Parathyroid adenoma (tissue), 2 donors: Measurements from ENCODE around the gene CALHM3.
"Not testable (repeated sequence)": the region's sequence is repeated elsewhere in the genome, so short reads cannot be mapped to it uniquely, and the experiment has no call there.

Experiments
- H2AFZ ChIP-seq: fragments of 300-600 bp; sonication (generic); one replicate; pipeline ENCODE4 v1.7.0; 2017; ENCODE audit warnings: antibody characterized with exemption, mild to moderate bottlenecking
- H3K27ac ChIP-seq: fragments of 300-600 bp; sonication (generic); one replicate; pipeline ENCODE4 v1.7.0; 2017
- H3K27me3 ChIP-seq: fragments of 300-600 bp; sonication (generic); one replicate; pipeline ENCODE4 v1.7.0; 2017; ENCODE audit warnings: low read length; ENCODE audit not compliant: control insufficient read depth, insufficient read depth
- H3K36me3 ChIP-seq: fragments of 300-600 bp; sonication (generic); one replicate; pipeline ENCODE4 v1.7.0; 2017; ENCODE audit warnings: low read length; ENCODE audit not compliant: control insufficient read depth, insufficient read depth
- H3K4me1 ChIP-seq: fragments of 300-600 bp; sonication (generic); one replicate; pipeline ENCODE4 v1.7.0; 2017; ENCODE audit warnings: control low read depth
- H3K4me2 ChIP-seq: fragments of 300-600 bp; sonication (generic); one replicate; pipeline ENCODE4 v1.7.0; 2017; ENCODE audit warnings: low read length
- H3K4me3 ChIP-seq: fragments of 300-600 bp; sonication (generic); one replicate; pipeline ENCODE4 v1.7.0; 2017; ENCODE audit warnings: low read depth, low read length
- H3K79me2 ChIP-seq: fragments of 300-600 bp; sonication (generic); one replicate; pipeline ENCODE4 v1.7.0; 2017; ENCODE audit warnings: control low read depth
- H3K9ac ChIP-seq: fragments of 300-600 bp; sonication (generic); one replicate; pipeline ENCODE4 v1.7.0; 2017; ENCODE audit warnings: mild to moderate bottlenecking
- H3K9me3 ChIP-seq: fragments of 300-600 bp; sonication (generic); one replicate; pipeline ENCODE4 v1.7.0; 2017; ENCODE audit warnings: low read length; ENCODE audit not compliant: control insufficient read depth
- TF ChIP-seq, protein P1 (sequence below): fragments of 300-600 bp; sonication (generic); IDR thresholded peaks from one replicate; pipeline ENCODE4 v1.7.0; 2017; ENCODE audit warnings: antibody characterized with exemption, mild to moderate bottlenecking
- donor health status: primary hyperparathyroidism.

Gene CALHM3

DNA sequence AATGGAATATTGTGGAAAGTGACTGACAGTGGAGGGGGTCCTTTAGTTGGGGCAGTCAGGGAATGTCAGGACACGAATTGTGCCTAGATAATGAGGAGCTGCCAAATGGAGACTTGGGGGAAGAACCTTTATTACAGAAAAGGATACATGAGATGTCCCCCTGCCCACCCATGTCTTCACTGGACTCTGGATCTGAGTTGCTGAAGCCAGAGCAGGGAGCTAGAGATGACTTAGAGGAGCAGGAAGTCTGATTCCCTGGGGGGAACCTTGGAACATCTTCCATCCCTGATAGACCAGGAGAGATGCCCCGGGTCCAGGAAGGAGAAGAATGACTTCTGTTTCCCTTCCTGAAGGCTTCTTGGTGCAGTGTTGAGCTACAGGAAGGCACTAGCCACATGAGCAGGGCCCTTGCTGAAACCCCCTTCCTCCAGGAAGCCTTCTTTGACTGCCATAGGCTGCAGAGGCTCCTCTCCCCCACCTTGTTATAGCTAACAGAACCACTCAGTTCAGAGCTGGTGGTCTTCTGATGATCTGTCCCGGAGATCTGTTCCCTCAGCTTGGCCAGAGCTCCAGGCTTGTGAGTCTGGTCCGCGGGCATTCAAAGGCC lies 13.7 kb upstream of the CALHM3 start:
- H3K4me1 ChIP-seq, result peaks cover 21% of the 10 kb centered on the region
- H2AFZ ChIP-seq, result peak overlapping the region; percentile 92
- H3K27ac ChIP-seq, result peak overlapping the region; percentile 95
- H3K9ac ChIP-seq, result no peak overlapping the region
- H3K9me3 ChIP-seq, result no peaks in the 10 kb centered on the region
- no peak overlapping the region for H3K4me3 ChIP-seq
- H3K79me2 ChIP-seq, result no peaks in the 10 kb centered on the region
- H3K27me3 ChIP-seq, result no peaks in the 10 kb centered on the region
- H3K36me3 ChIP-seq, result no peaks in the 10 kb centered on the region
- TF ChIP-seq, protein P1, sequence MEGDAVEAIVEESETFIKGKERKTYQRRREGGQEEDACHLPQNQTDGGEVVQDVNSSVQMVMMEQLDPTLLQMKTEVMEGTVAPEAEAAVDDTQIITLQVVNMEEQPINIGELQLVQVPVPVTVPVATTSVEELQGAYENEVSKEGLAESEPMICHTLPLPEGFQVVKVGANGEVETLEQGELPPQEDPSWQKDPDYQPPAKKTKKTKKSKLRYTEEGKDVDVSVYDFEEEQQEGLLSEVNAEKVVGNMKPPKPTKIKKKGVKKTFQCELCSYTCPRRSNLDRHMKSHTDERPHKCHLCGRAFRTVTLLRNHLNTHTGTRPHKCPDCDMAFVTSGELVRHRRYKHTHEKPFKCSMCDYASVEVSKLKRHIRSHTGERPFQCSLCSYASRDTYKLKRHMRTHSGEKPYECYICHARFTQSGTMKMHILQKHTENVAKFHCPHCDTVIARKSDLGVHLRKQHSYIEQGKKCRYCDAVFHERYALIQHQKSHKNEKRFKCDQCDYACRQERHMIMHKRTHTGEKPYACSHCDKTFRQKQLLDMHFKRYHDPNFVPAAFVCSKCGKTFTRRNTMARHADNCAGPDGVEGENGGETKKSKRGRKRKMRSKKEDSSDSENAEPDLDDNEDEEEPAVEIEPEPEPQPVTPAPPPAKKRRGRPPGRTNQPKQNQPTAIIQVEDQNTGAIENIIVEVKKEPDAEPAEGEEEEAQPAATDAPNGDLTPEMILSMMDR, result no peak
- H3K4me2 ChIP-seq, result peak overlapping the region; percentile 96

DNA sequence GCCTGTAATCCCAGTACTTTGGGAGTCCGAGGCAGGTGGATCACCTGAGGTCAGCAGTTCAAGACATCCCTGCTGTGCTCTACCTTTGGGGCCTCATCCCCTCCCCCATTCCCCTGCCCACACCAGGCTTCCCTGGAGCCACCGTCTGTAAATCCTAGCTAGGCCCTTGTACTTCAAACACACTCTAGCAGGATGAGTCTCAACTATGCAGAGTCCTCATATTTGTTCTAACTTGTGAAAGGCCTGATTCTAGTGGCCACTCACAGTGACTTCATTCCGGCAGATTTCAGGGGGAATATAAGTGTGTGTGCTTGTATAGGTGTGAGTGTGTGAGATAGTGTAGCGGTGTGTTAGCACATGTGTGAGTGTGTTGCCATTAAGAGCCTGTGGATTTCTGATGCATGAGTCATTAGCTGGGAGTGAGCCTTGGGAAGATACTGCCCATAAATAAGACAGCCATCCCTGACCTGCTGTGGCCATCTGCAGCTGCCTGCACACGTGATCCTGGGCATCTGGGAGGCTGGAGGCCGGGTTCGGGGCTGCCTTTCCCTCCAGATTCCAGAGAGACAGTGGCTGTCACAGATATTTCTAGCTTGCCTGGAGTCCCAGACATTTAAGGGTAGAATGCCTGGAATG lies 12.8 kb upstream of the CALHM3 start:
- H3K9me3 ChIP-seq, result no peaks in the 10 kb centered on the region
- TF ChIP-seq, protein P1, result no peak
- H3K79me2 ChIP-seq, result no peaks in the 10 kb centered on the region
- no peak overlapping the region for H3K4me3 ChIP-seq
- no peaks in the 10 kb centered on the region for H3K36me3 ChIP-seq
- no peaks in the 10 kb centered on the region for H3K27me3 ChIP-seq
- H3K4me1 ChIP-seq, result peaks cover 21% of the 10 kb centered on the region
- peak overlapping the region; percentile 13 for H2AFZ ChIP-seq
- H3K4me2 ChIP-seq, result no peak overlapping the region
- peak overlapping the region; percentile 95 for H3K27ac ChIP-seq
- H3K9ac ChIP-seq, result no peak overlapping the region

DNA sequence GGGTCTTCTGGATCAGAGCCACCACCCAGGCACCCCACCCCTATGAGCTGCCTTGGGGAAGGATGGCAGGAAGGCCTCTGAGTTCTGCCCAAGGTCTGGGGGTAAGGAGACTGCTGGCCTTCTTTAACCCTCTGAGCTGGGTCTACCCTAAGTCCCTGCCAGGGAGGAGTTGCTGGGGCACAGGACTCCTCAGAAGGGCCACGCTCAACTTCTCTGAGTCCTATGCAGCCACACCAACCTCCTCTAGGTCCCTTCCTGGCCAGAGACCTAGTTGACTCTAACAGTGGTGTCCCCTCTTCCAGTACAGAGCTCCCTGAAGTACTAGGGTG lies 11.9 kb upstream of the CALHM3 start:
- Histone ChIP-seq H3K27ac (peak overlapping the region; percentile 95), H3K27me3 (no peaks in the 10 kb centered on the region), H3K79me2 (no peaks in the 10 kb centered on the region), H3K4me1 (peaks cover 22% of the 10 kb centered on the region), H3K9ac (no peak overlapping the region), H3K4me2 (peak overlapping the region; percentile 55), H2AFZ (peak overlapping the region; percentile 67), H3K9me3 (no peaks in the 10 kb centered on the region), H3K4me3 (no peak overlapping the region), H3K36me3 (no peaks in the 10 kb centered on the region)
- TF ChIP-seq, protein P1, result no peak

DNA sequence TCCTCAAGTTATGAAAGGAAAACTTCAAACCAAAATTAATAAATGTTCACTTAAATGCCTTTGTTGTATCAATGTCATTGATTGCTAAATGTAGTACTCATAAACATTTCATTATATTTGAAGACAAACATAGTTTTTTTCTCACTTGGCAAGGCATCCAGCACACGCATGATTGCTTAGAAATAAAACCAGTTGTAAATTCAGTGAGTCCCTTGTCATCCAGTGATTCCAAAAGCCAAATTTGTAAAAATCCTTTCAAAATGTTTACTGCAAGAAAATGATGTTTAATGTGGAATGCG lies 8.3 kb upstream of the CALHM3 start:
- Histone ChIP-seq H3K4me1 (peaks cover 22% of the 10 kb centered on the region), H3K9me3 (no peaks in the 10 kb centered on the region), H2AFZ (no peak overlapping the region), H3K36me3 (no peaks in the 10 kb centered on the region), H3K27me3 (no peaks in the 10 kb centered on the region), H3K27ac (no peak overlapping the region), H3K4me3 (no peak overlapping the region), H3K4me2 (no peak overlapping the region), H3K79me2 (no peaks in the 10 kb centered on the region), H3K9ac (no peak overlapping the region)
- TF ChIP-seq, protein P1, result no peak

DNA sequence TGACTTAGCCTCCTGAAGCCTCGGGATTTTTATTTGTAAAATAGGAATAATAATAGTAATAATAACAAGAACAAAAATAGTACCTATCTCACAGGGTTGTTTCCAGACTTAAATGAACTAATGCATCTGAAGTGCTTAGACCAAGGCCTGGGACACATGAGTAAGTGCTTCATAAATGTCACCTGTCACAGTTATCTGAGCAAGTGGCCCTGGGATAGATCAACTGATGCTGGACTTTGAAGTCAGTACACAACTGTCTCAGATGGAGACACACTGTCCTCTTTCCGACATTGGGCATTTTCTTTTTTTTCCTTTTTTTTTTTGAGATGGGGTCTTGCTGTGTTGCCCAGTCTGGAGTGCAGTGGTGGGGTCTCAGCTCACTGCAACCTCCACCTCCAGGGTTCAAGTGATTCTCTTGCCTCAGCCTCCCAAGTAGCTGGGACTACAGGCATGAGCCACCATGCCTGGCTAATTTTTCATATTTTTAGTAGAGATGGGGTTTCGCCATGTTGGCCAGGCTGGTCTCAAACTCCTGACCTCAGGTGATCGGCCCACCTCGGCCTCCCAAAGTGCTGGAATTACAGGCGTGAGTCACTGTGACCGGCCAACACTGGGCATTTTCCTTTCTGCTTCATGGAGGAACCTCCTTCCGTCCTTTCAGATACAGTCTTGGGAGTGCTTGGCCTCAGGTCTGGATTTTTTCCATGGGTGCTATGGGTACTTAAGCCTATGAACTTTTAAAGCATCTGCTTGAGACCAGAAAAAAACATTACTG lies 7.8 kb upstream of the CALHM3 start:
- not testable (repeated sequence) for H3K36me3 ChIP-seq, H3K9me3 ChIP-seq, H3K27ac ChIP-seq, H3K4me2 ChIP-seq, H3K9ac ChIP-seq, H3K27me3 ChIP-seq, H3K79me2 ChIP-seq, H3K4me3 ChIP-seq, H2AFZ ChIP-seq
- H3K4me1 ChIP-seq, result peaks cover 19% of the 10 kb centered on the region
